DOHH2 (cell line): ENCODE measurements around the gene DGKA.

ENCODE experiments used
- EZH2phosphoT487 ChIP-seq: fragments of 200-600 bp; sonication (generic); IDR thresholded peaks from 2 replicates; pipeline ENCODE4 v1.6.1; 2017; ENCODE audit warnings: borderline replicate concordance, mild to moderate bottlenecking, antibody characterized with exemption, low read length, moderate library complexity, mixed read lengths
- TF ChIP-seq, protein P1 (sequence below): fragments of 200-600 bp; sonication (generic); IDR thresholded peaks from one replicate; pipeline ENCODE4 v1.5.1; 2014; ENCODE audit warnings: antibody characterized with exemption, mild to moderate bottlenecking, low read depth, low read length; ENCODE audit not compliant: poor library complexity, severe bottlenecking

DNA sequence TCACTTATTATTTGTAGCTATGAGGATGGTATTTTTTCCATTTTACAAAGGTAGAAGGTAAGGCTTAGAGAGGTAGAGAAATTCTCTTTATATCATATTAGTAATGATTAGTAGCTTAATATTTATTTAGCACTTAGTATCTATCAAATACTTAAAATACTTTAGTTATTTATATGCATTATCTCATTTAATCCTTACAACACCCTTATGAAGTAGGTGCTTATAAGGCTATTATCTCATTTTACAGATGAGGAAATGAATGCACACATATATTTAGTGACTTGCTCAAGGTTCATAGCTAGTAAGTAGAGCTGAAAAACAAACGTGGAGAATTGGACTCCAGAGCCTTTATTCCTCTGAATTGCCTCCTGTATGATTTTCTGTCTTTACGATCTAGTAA, 53.9 kb downstream of the DGKA start:
- TF ChIP-seq EZH2phosphoT487: no peak
- TF ChIP-seq, protein P1, sequence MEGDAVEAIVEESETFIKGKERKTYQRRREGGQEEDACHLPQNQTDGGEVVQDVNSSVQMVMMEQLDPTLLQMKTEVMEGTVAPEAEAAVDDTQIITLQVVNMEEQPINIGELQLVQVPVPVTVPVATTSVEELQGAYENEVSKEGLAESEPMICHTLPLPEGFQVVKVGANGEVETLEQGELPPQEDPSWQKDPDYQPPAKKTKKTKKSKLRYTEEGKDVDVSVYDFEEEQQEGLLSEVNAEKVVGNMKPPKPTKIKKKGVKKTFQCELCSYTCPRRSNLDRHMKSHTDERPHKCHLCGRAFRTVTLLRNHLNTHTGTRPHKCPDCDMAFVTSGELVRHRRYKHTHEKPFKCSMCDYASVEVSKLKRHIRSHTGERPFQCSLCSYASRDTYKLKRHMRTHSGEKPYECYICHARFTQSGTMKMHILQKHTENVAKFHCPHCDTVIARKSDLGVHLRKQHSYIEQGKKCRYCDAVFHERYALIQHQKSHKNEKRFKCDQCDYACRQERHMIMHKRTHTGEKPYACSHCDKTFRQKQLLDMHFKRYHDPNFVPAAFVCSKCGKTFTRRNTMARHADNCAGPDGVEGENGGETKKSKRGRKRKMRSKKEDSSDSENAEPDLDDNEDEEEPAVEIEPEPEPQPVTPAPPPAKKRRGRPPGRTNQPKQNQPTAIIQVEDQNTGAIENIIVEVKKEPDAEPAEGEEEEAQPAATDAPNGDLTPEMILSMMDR: no peak
